WTC11 (cell line): Measurements from ENCODE around the gene BCL11B. TPM values are rescaled to one million over a fixed set of nuclear protein-coding genes. Genes with fewer than 3 reads are reported as not detected.

ENCODE experiments used
- ATAC-seq: fragments of 200-7000 bp; cut with Tn5 transposase; 2 replicates; pipeline ENCODE4 v1.10.0; 2021; ENCODE audit warnings: mild to moderate bottlenecking, moderate library complexity
- CTCF ChIA-PET: fragments of 300-600 bp; sonication (Branson Sonifier 250); formaldehyde crosslinking; loops from one replicate; lab custom pipeline; 2021; ENCODE audit warnings: antibody characterized with exemption; lab: Charles Lee
- POLR2A ChIA-PET: fragments of 350-600 bp; sonication (Branson Sonifier 250); formaldehyde crosslinking; loops from one replicate; lab custom pipeline; 2021; ENCODE audit warnings: antibody characterized with exemption; lab: Charles Lee
- DNase-seq: peaks from one replicate; pipeline ENCODE4 v3.0.0; 2021; ENCODE audit warnings: low spot score
- H3K27ac Mint-ChIP-seq: 2 replicates; pipeline ENCODE4 v1.8.0; 2021; ENCODE audit warnings: mixed read lengths
- H3K27me3 Mint-ChIP-seq: 2 replicates; pipeline ENCODE4 v1.8.0; 2021; ENCODE audit warnings: low read depth, mild to moderate bottlenecking, moderate library complexity, mixed read lengths
- H3K36me3 Mint-ChIP-seq: 2 replicates; pipeline ENCODE4 v1.8.0; 2021; ENCODE audit warnings: mixed read lengths
- H3K4me1 Mint-ChIP-seq: 2 replicates; pipeline ENCODE4 v1.8.0; 2022; ENCODE audit warnings: mixed read lengths
- H3K4me3 Mint-ChIP-seq: 2 replicates; pipeline ENCODE4 v1.8.0; 2021; ENCODE audit warnings: mild to moderate bottlenecking, moderate library complexity, mixed read lengths
- H3K9me3 Mint-ChIP-seq: 2 replicates; pipeline ENCODE4 v1.8.0; 2021; ENCODE audit warnings: mixed read lengths
- ATF1 ChIP-seq: sonication (generic); formaldehyde crosslinking; IDR thresholded peaks from 2 replicates; pipeline ENCODE4 v1.8.1; 2023; ENCODE audit warnings: mild to moderate bottlenecking, moderate library complexity, missing genetic modification reagents
- E2F5 ChIP-seq: sonication (generic); formaldehyde crosslinking; IDR thresholded peaks from 2 replicates; pipeline ENCODE4 v1.8.1; 2022; ENCODE audit warnings: mild to moderate bottlenecking, moderate library complexity, missing genetic modification reagents
- ELF4 ChIP-seq: sonication (generic); formaldehyde crosslinking; IDR thresholded peaks from 2 replicates; pipeline ENCODE4 v1.8.1; 2022; ENCODE audit warnings: low read depth, mild to moderate bottlenecking, moderate library complexity, missing genetic modification reagents
- FOXK1 ChIP-seq: sonication (generic); formaldehyde crosslinking; IDR thresholded peaks from 2 replicates; pipeline ENCODE4 v1.8.0; 2022; ENCODE audit warnings: mild to moderate bottlenecking, moderate library complexity, missing genetic modification reagents
- FOXP4 ChIP-seq: sonication (generic); formaldehyde crosslinking; IDR thresholded peaks from 2 replicates; pipeline ENCODE4 v1.8.0; 2022; ENCODE audit warnings: mild to moderate bottlenecking, missing genetic modification reagents
- JAZF1 ChIP-seq: fragments of 250-450 bp; sonication (Bioruptor Pico); IDR thresholded peaks from 2 replicates; pipeline ENCODE4 v1.9.0; 2021; ENCODE audit warnings: moderate library complexity, mild to moderate bottlenecking, inconsistent platforms
- KAT7 ChIP-seq: sonication (generic); formaldehyde crosslinking; IDR thresholded peaks from 2 replicates; pipeline ENCODE4 v1.8.1; 2023; ENCODE audit warnings: missing genetic modification reagents, mild to moderate bottlenecking, borderline replicate concordance
- MAX ChIP-seq: sonication (generic); formaldehyde crosslinking; IDR thresholded peaks from 2 replicates; pipeline ENCODE4 v1.8.0; 2022; ENCODE audit warnings: mild to moderate bottlenecking, missing genetic modification reagents
- MYBL2 ChIP-seq: sonication (generic); formaldehyde crosslinking; IDR thresholded peaks from 2 replicates; pipeline ENCODE4 v1.8.1; 2023; ENCODE audit warnings: mild to moderate bottlenecking, moderate library complexity, missing genetic modification reagents
- NFYB ChIP-seq: sonication (generic); formaldehyde crosslinking; conservative IDR thresholded peaks from 2 replicates; pipeline ENCODE4 v1.8.0; 2022; ENCODE audit warnings: low read depth, missing genetic modification reagents
- NR1H2 ChIP-seq: sonication (generic); formaldehyde crosslinking; IDR thresholded peaks from 2 replicates; pipeline ENCODE4 v1.9.0; 2021; ENCODE audit warnings: mild to moderate bottlenecking, moderate library complexity, missing genetic modification reagents
- PREB ChIP-seq: sonication (generic); formaldehyde crosslinking; IDR thresholded peaks from 2 replicates; pipeline ENCODE4 v1.8.1; 2022; ENCODE audit warnings: mild to moderate bottlenecking, missing genetic modification reagents, moderate library complexity, borderline replicate concordance
- SMAD4 ChIP-seq: sonication (generic); formaldehyde crosslinking; IDR thresholded peaks from 2 replicates; pipeline ENCODE4 v1.8.0; 2022; ENCODE audit warnings: mild to moderate bottlenecking, missing genetic modification reagents
- SP1 ChIP-seq: sonication (generic); formaldehyde crosslinking; conservative IDR thresholded peaks from 2 replicates; pipeline ENCODE4 v1.8.1; 2022; ENCODE audit warnings: missing genetic modification reagents
- STAT6 ChIP-seq: sonication (generic); formaldehyde crosslinking; conservative IDR thresholded peaks from 2 replicates; pipeline ENCODE4 v1.8.1; 2023; ENCODE audit warnings: mild to moderate bottlenecking, low read depth, missing genetic modification reagents, moderate library complexity
- USF2 ChIP-seq: sonication (generic); formaldehyde crosslinking; IDR thresholded peaks from 2 replicates; pipeline ENCODE4 v1.8.1; 2023; ENCODE audit warnings: mild to moderate bottlenecking, missing genetic modification reagents, moderate library complexity
- ZBTB43 ChIP-seq: sonication (generic); formaldehyde crosslinking; IDR thresholded peaks from 2 replicates; pipeline ENCODE4 v1.8.1; 2023; ENCODE audit warnings: mild to moderate bottlenecking, missing genetic modification reagents
- ZMAT4 ChIP-seq: fragments of 250-450 bp; sonication (Bioruptor Pico); IDR thresholded peaks from 2 replicates; pipeline ENCODE4 v1.9.0; 2021; ENCODE audit warnings: mild to moderate bottlenecking
- ZNF121 ChIP-seq: sonication (generic); formaldehyde crosslinking; IDR thresholded peaks from 2 replicates; pipeline ENCODE4 v1.8.0; 2023; ENCODE audit warnings: missing genetic modification reagents
- ZNF138 ChIP-seq: sonication (generic); formaldehyde crosslinking; conservative IDR thresholded peaks from 2 replicates; pipeline ENCODE4 v1.8.1; 2022; ENCODE audit warnings: mild to moderate bottlenecking, moderate library complexity, missing genetic modification reagents
- ZNF219 ChIP-seq: sonication (generic); formaldehyde crosslinking; IDR thresholded peaks from 2 replicates; pipeline ENCODE4 v1.8.0; 2023; ENCODE audit warnings: missing genetic modification reagents, mild to moderate bottlenecking, borderline replicate concordance
- ZNF263 ChIP-seq: sonication (generic); formaldehyde crosslinking; IDR thresholded peaks from 2 replicates; pipeline ENCODE4 v1.8.1; 2022; ENCODE audit warnings: low read depth, mild to moderate bottlenecking, moderate library complexity, missing genetic modification reagents
- total RNA-seq: library from RNA; stranded (reverse); gene quantifications from 3 replicates; pipeline ENCODE4 v1.2.3, GENCODE V29; 2021

The BCL11B gene
- total RNA-seq, 1 experiment from 2014 or later = 9.1 TPM

GRCh38 chr14:99275222-99275584 lies 3.2 kb upstream of the BCL11B start (continued):
- no peak for TF ChIP-seq ATF1 (CRISPR knock-in tag)
- no peak for TF ChIP-seq FOXK1
- TF ChIP-seq ZNF121 = no peak
- no peak for TF ChIP-seq MYBL2
- TF ChIP-seq USF2 (CRISPR knock-in tag) = no peak
- no peak for TF ChIP-seq ZBTB43 (CRISPR knock-in tag)
- TF ChIP-seq STAT6 (CRISPR knock-in tag) = no peak

GRCh38 chr14:99274346-99275221 lies 2.6 kb upstream of the BCL11B start:
- peak; percentile 93 for DNase-seq
- no peaks in the 10 kb centered on the region for H3K9me3 Mint-ChIP-seq
- POLR2A ChIA-PET = interaction anchor here (0.6 to 1.1 kb wide), 5 partner anchors 28 to 1636 kb away, joined by 3 to 9 read pairs (median 4); no protein-coding TSS in a partner anchor
- peak overlapping the region; percentile 84 for H3K4me3 Mint-ChIP-seq
- ATAC-seq = peak; percentile 63
- peak overlapping the region; percentile 45; the same call in 1 of the 2 replicates for H3K27ac Mint-ChIP-seq
- H3K27me3 Mint-ChIP-seq = no peaks in the 10 kb centered on the region; the same call in 1 of the 2 replicates
- H3K36me3 Mint-ChIP-seq = no peaks in the 10 kb centered on the region
- CTCF ChIA-PET = interaction anchor here (0.6 to 2.4 kb wide), 21 partner anchors 9 to 1977 kb away, joined by 3 to 12 read pairs (median 4); no protein-coding TSS in a partner anchor
- peaks cover 40% of the 10 kb centered on the region for H3K4me1 Mint-ChIP-seq
- TF ChIP-seq E2F5 (CRISPR knock-in tag) = peak; percentile 53; the same call in 1 of the 2 replicates
- TF ChIP-seq ZNF219 = no peak; the same call in 1 of the 2 replicates
- TF ChIP-seq KAT7 (CRISPR knock-in tag) = no peak
- no peak for TF ChIP-seq ZMAT4 (CRISPR knock-in tag)
- TF ChIP-seq ZNF263 = peak; percentile 99
- no peak for TF ChIP-seq SMAD4
- TF ChIP-seq NFYB = 0 out of 2 replicates have a peak, but pooled peaks have one; percentile 9
- TF ChIP-seq SP1 (CRISPR knock-in tag) = peak; percentile 60
- peak; percentile 31; the same call in 1 of the 2 replicates for TF ChIP-seq FOXP4 (CRISPR knock-in tag)
- peak; percentile 95; the same call in 1 of the 2 replicates for TF ChIP-seq ELF4 (CRISPR knock-in tag)
- no peak for TF ChIP-seq NR1H2 (CRISPR knock-in tag)
- TF ChIP-seq PREB (CRISPR knock-in tag) = no peak
- TF ChIP-seq MAX = no peak
- peak; percentile 41; the same call in 1 of the 2 replicates for TF ChIP-seq FOXK1
- TF ChIP-seq ZNF138 (CRISPR knock-in tag) = 0 out of 2 replicates have a peak, but pooled peaks have one; percentile 26
- no peak for TF ChIP-seq JAZF1 (CRISPR knock-in tag)
- TF ChIP-seq ZNF121 = peak; percentile 61; the same call in 1 of the 2 replicates
